Urinary bladder (tissue), 4 donors: Measurements from ENCODE around the gene HS3ST3A1. TPM values are rescaled to one million over a fixed set of nuclear protein-coding genes. Genes with fewer than 3 reads are reported as not detected.

ENCODE experiments used
- DNase-seq: peaks from one replicate; pipeline ENCODE4 v3.0.0-alpha.2; 2015; ENCODE audit errors: extremely low spot score
- H3K27ac ChIP-seq: one replicate; pipeline ENCODE4 v1.5.1; 2013; ENCODE audit warnings: low read depth, mild to moderate bottlenecking, moderate library complexity
- H3K36me3 ChIP-seq: one replicate; pipeline ENCODE4 v1.6.1; 2013; ENCODE audit warnings: mild to moderate bottlenecking, moderate library complexity; ENCODE audit not compliant: insufficient read depth
- H3K4me1 ChIP-seq: one replicate; pipeline ENCODE4 v1.6.1; 2013; ENCODE audit warnings: mild to moderate bottlenecking, moderate library complexity; ENCODE audit not compliant: insufficient read depth
- H3K4me3 ChIP-seq: one replicate; pipeline ENCODE4 v1.5.1; 2013; ENCODE audit warnings: low read depth, low read length
- WGBS: extraction: QIAGEN DNeasy Blood & Tissue Kit; methylation state at CpG from one replicate; pipeline ENCODE4 v1.1.7; 2013; 5-methylcytosine and 5-hydroxymethylcytosine counted together
- polyA plus RNA-seq: library from polyadenylated mRNA; stranded (reverse); fragments of 200-250 nt; gene quantifications from one replicate; pipeline ENCODE4 v1.2.3, GENCODE V29; 2013
- total RNA-seq: library from RNA; depleted of rRNA; stranded (reverse); fragments of >200 nt; gene quantifications from one replicate; pipeline ENCODE4 v1.2.3, GENCODE V29; 2014
- donor health status: healthy with polysubstance abuse.
- donor health status: healthy.

Gene HS3ST3A1
- total and polyA plus RNA-seq, 2 donors: 0.53 to 1.1 TPM

- H3K36me3 ChIP-seq: no peaks in the 10 kb centered on the region
- WGBS: 81% methylated on average over 10 of the region's 10 CpGs
- no peak overlapping the region for H3K4me3 ChIP-seq
- DNase-seq: no peak
- no peak overlapping the region for H3K27ac ChIP-seq
- H3K4me1 ChIP-seq: no peaks in the 10 kb centered on the region
These were observed 8.0 kb downstream of the HS3ST3A1 start for GRCh38 chr17:13593757-13594156.

GRCh38 chr17:13593021-13593751 lies 8.5 kb downstream of the HS3ST3A1 start:
- H3K4me3 ChIP-seq: no peak overlapping the region
- H3K4me1 ChIP-seq: no peaks in the 10 kb centered on the region
- H3K36me3 ChIP-seq: no peaks in the 10 kb centered on the region
- H3K27ac ChIP-seq: no peak overlapping the region
- DNase-seq: no peak
- WGBS: 72% methylated on average over 10 of the region's 10 CpGs

DNA sequence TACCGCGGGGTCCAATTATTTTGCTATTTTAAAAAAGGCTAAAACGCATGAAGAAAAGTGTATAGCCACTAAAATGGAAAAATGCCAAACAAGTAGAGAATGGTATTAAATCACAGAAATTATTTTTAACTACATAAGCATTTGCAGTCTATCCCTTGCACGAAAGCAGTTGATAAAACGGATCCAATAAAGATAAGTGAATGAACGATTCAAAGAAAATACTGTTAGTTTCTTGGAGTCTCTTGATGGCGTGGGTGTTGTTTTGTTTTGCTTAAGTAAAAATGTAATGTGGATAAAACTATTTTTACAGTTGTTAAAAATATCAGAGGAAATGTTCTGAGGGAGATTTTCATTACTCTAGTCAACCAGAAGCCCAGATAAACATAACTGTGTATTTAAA lies 9.3 kb downstream of the HS3ST3A1 start:
- no peak overlapping the region for H3K4me3 ChIP-seq
- no peaks in the 10 kb centered on the region for H3K36me3 ChIP-seq
- 31% methylated on average over 7 of the region's 7 CpGs for WGBS
- no peak for DNase-seq
- no peak overlapping the region for H3K27ac ChIP-seq
- no peaks in the 10 kb centered on the region for H3K4me1 ChIP-seq

DNA sequence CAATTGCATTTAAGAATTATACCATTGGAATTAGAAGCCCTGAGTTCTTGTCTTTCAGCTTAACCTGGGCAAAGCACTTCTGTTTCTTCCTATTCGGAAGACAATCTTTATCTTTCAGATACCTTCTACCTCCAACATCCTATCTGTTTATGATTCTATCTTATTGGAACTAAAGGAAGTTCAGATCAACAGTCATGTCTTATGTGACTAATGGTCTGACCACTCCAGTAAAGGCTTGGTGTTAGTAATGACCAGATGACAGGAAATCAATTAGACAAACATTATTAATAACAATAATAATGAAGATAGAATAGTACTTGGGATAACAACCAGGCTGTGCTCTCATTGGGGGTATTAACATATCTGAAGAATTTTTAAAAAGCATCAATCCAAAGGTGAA lies 11.3 kb downstream of the HS3ST3A1 start:
- Histone ChIP-seq H3K4me1 (no peaks in the 10 kb centered on the region), H3K4me3 (no peak overlapping the region), H3K36me3 (no peaks in the 10 kb centered on the region), H3K27ac (no peak overlapping the region)
- no peak for DNase-seq
- 91% methylated on average over 1 of the region's 1 CpG for WGBS

- DNase-seq: no peak
- H3K4me1 ChIP-seq: no peaks in the 10 kb centered on the region
- H3K4me3 ChIP-seq: no peak overlapping the region
- no peaks in the 10 kb centered on the region for H3K36me3 ChIP-seq
- 67% methylated on average over 6 of the region's 6 CpGs for WGBS
- no peak overlapping the region for H3K27ac ChIP-seq
These were observed 12.1 kb downstream of the HS3ST3A1 start for GRCh38 chr17:13589658-13590057.

GRCh38 chr17:13587487-13588338 lies 14.0 kb downstream of the HS3ST3A1 start:
- no peak for DNase-seq
- Histone ChIP-seq H3K36me3 (no peaks in the 10 kb centered on the region), H3K27ac (no peak overlapping the region), H3K4me1 (no peaks in the 10 kb centered on the region), H3K4me3 (no peak overlapping the region)
- 85% methylated on average over 4 of the region's 4 CpGs for WGBS

DNA sequence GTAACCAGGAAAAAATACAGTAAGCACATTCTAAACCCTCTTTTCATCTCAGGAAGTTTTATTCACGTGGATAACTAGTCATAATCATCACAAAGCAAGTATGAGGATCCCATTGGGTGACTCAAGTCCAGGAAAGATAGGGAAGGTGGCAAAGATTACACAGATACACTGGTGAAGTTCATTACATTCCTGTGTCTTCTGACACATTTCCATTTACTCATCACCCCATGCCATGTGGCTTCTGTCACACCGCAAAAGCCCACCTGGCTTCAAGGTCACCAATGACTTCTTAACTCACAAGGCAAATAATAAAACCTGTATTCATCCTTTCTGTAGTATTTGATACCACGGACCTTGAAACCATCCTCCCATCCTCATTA lies 17.0 kb downstream of the HS3ST3A1 start:
- WGBS: 73% methylated on average over 3 of the region's 3 CpGs
- no peak for DNase-seq

DNA sequence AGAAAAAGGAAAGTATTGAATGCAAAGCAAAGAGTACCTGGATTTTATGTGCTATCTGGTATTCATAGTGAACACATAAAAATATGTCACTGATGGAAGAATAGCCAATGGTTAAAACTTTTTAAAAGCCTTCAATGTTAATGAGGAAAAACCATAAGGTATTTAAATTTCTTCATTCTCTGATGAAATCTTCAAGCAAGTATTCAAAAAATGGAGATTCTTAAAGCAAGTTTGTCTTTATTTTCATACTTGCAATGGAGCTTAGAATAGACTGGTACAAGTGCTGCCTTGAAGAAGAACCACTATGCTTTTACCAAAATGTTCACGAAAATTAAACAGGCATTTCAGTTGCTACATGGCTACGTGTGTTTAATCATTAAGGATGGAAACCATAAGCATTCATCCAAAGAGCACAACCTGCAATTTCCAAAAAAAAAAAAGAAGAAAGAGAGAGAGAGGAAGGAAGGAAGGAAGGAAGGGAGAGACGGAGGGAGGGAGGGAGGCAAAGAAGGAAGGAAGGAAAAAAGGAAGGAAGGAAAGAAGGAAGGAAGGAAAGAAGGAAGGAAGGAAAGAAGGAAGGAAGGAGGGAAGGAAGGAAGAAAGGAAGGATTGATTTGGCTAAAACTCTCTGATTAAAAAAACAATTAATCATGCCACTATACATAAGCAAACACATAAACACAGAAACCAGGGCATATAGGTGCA lies 17.6 kb downstream of the HS3ST3A1 start:
- Histone ChIP-seq H3K27ac (no peak overlapping the region), H3K36me3 (no peaks in the 10 kb centered on the region), H3K4me1 (no peaks in the 10 kb centered on the region), H3K4me3 (no peak overlapping the region)
- DNase-seq: no peak
- WGBS: 87% methylated on average over 3 of the region's 3 CpGs

More for the DNA sequence above, 17.0 kb downstream of the HS3ST3A1 start:
- Histone ChIP-seq H3K4me1 (no peaks in the 10 kb centered on the region), H3K4me3 (no peak overlapping the region), H3K27ac (no peak overlapping the region), H3K36me3 (no peaks in the 10 kb centered on the region)

DNA sequence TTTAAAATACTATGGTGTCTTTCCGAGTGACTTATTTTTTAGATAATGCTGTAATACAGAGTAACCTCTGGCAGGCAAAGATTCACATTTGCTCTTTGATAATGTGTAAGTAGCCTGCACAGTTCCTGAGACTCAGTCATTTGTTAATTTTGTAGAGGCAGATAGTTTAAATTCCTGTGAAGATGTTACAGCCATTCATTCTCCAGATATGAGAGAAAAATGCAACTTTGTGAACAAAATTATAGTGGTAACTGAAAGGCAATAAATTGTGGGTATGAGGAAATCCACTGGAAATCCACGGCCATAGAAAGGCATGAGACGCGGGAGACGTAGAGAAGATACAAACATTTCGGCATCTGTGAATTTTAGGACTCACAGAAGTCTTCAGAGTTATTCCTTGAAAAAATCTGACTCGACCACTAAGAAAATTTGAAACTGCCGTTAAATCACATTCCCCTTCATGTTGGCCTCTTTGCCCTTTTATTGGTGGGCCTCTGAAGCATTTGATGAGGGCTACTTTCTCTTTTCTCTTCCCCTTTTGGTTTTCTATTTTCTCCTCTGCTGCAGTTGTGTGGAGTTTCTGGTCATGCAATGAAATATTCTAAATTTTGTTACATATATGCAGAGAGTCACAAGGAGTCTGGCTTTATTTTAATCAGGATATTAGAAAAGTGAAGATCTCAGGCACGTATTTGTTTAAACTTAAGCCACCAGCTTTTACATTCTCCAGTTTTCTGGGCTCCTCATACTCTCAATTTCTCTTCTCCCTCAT lies 18.8 kb downstream of the HS3ST3A1 start:
- no peak overlapping the region for H3K4me3 ChIP-seq
- WGBS: 68% methylated on average over 9 of the region's 9 CpGs
- no peaks in the 10 kb centered on the region for H3K36me3 ChIP-seq
- no peak overlapping the region for H3K27ac ChIP-seq
- H3K4me1 ChIP-seq: no peaks in the 10 kb centered on the region
- DNase-seq: no peak

DNA sequence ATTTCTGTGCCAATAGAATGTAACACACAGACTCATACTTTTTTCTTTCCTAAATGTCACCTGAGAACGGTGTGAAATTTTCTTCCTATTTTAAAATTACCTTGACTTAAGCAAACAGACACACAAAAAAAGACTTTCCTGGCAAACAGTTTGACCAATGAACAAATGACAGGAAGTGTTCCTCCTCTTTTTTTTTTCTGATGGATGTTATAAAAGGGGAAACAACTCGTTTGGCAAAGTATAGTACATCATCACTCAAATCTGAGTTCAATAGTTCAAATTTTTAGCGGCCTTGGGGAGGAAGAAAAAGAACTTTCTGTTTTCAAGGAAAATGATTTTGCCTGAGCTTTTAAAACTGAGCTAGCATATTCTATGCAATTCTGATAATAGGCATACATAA lies 19.8 kb downstream of the HS3ST3A1 start:
- DNase-seq: no peak
- no peak overlapping the region for H3K27ac ChIP-seq
- no peaks in the 10 kb centered on the region for H3K4me1 ChIP-seq
- no peaks in the 10 kb centered on the region for H3K36me3 ChIP-seq
- H3K4me3 ChIP-seq: no peak overlapping the region
- WGBS: 25% methylated on average over 3 of the region's 3 CpGs

DNA sequence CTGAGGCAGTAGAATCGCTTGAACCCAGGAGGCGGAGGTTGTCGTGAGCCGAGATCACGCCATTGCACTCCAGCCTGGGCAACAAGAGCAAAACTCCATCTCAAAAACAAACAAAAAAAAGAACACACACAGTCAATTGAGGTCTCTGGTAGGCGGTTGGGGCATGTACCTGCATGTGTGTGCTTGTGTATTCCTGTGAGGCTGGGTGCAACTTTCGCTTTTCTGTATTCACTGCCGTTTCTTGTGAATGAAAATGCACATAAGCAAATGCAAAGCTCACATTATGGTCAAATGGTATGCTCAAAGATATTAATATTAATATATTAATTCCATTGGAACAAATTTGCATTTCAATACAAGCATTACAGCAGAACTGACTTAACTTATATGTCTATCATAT lies 20.9 kb downstream of the HS3ST3A1 start:
- DNase-seq: no peak
- Histone ChIP-seq H3K36me3 (no peaks in the 10 kb centered on the region), H3K4me3 (no peak overlapping the region), H3K27ac (no peak overlapping the region), H3K4me1 (no peaks in the 10 kb centered on the region)
- 94% methylated on average over 8 of the region's 8 CpGs for WGBS

- WGBS: 89% methylated on average over 3 of the region's 3 CpGs
- no peaks in the 10 kb centered on the region for H3K36me3 ChIP-seq
- H3K27ac ChIP-seq: no peak overlapping the region
- H3K4me3 ChIP-seq: no peak overlapping the region
- no peak for DNase-seq
- H3K4me1 ChIP-seq: no peaks in the 10 kb centered on the region
These were observed 24.8 kb downstream of the HS3ST3A1 start for GRCh38 chr17:13576661-13577526.
